Measurements from ENCODE around the gene ASTN2. TPM values are rescaled to one million over a fixed set of nuclear protein-coding genes. Genes with fewer than 3 reads are reported as not detected.

The ASTN2 gene
- polyA plus RNA-seq, 1 experiment, result 6.6 TPM

DNA sequence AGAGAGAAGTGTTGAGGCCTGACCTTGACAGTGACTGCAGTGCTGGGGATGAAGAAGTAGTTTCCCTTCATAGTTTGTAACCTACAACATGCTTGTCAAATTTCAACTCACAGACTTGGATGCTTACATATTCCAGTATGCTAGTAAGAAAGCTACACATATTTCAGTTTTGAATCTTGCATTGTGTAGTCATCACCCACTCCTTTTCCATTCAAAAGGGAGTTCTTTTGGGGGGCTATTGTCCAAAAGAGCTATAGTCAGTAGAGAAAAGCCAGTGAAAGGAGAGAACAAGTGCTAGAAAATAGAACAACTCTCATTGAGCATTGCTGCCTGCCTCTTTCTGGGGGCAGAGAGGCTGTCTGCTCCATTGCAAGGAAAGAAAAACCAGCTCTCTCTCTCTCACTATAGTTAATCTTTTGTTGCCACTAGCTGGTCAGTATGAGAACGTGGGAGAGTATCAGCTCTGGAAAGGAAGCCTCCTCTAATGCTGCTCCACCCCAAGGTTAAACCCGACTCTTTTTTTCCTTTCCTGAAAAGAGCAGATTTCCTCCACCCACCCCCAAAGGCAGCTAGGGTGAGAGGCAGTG lies 7.3 kb downstream of the ASTN2 start:
- POLR2A ChIA-PET, result no interaction called here
- Histone ChIP-seq H3K27me3 (ENCODE audit: control insufficient read depth, insufficient read depth, low read length) (no peaks in the 10 kb centered on the region), H3K4me3 (ENCODE audit: low read depth, low read length) (no peak overlapping the region), H3K9me3 (ENCODE audit: control insufficient read depth, insufficient read depth, low read length) (no peaks in the 10 kb centered on the region), H3K27ac (ENCODE audit: low read depth, low read length) (no peak overlapping the region)
- DNase-seq (ENCODE audit: low read depth, low spot score), result no peak
- CTCF ChIA-PET, result no interaction called here
- TF ChIP-seq CTCF (IDR thresholded peaks at IDR 0.05; ENCODE audit: low read depth, low read length), result no peak

DNA sequence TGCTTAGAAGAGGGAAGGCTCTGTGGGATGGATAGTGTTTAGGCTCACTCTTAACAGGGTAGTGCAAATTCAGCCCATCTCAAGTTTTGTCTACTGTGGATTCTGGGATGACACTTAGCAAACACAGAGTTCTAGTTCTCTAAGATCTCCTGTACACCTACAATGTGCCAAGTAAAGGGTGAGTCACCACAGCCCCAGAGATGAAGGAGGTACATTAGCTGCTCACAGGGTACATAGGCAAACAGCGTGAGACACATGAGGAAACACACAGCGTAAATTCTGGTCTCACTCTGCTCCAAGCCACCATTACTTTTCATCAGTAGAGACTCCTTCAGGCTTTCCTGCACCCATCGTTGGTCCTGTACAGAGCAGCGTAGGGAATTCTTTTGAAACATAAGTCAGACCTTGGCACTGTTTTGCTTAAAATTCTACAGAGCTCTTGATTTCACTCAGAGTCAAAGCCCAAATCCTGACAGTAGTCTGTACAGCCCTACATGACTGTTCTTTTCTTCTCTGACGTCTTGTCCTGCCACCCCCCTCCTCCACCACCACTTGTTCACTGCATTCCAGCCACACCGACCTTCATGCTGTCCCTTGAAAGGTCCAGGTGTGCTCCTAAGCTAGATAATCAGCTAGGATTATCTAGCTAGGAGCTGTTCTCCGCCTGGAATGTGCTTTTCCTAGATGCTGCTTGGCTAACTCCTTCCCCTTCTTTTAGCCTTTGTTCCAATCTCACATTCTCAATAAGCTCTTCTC lies 8.7 kb downstream of the ASTN2 start:
- Histone ChIP-seq H3K27me3 (ENCODE audit: control insufficient read depth, insufficient read depth, low read length) (no peaks in the 10 kb centered on the region), H3K27ac (ENCODE audit: low read depth, low read length) (no peak overlapping the region), H3K4me3 (ENCODE audit: low read depth, low read length) (no peak overlapping the region), H3K9me3 (ENCODE audit: control insufficient read depth, insufficient read depth, low read length) (no peaks in the 10 kb centered on the region)
- ChIA-PET POLR2A (no interaction called here), CTCF (interaction anchor here (1.0 kb wide), 1 partner anchor 669 kb away, joined by 3 read pairs; no protein-coding TSS in a partner anchor)
- no peak for TF ChIP-seq CTCF (IDR thresholded peaks at IDR 0.05; ENCODE audit: low read depth, low read length)
- DNase-seq (ENCODE audit: low read depth, low spot score), result no peak

DNA sequence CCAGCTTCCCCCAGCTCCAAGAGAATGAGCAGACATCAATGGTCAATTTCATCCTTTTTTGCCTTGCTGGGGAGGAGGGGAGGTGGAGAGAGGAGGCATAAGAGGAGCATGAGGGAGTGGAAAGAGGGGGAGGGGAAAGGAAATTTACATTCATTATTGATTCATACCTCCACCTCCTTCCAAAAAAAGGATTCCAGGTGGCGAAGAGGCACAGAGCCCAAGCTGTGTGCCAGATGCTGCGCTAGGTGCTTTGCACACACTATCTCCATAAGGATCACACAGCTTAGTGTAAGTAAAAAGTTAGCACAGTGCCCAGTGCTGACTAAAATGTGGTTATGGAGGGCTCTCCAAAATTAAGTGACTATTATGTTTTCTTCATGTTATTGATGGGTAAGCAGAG lies 11.0 kb downstream of the ASTN2 start:
- ChIA-PET POLR2A (no interaction called here), CTCF (no interaction called here)
- no peak for TF ChIP-seq CTCF (IDR thresholded peaks at IDR 0.05; ENCODE audit: low read depth, low read length)
- DNase-seq (ENCODE audit: low read depth, low spot score), result no peak
- no peaks in the 10 kb centered on the region for H3K27me3 ChIP-seq (ENCODE audit: control insufficient read depth, insufficient read depth, low read length)
- no peak overlapping the region for H3K27ac ChIP-seq (ENCODE audit: low read depth, low read length)
- no peaks in the 10 kb centered on the region for H3K9me3 ChIP-seq (ENCODE audit: control insufficient read depth, insufficient read depth, low read length)
- H3K4me3 ChIP-seq (ENCODE audit: low read depth, low read length), result no peak overlapping the region

DNA sequence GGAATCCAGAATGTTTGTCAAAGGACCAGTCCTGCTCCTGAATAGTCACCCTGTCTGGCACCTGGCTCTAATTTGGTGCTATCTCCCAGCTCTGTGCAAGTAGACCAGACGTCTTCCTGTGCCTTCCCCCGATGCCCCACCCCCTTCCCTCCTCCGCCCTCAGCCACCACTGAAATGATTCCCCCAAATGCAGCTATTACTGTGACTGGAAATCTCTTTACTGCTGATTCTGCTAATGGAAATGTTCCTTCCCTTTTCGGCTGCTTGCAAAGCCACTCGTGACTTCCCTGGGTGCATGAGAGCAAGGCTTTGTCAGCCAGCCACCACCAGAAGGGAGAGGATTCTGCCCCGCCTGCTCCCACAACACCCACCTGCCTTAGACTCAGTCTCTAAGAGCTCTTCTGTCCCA lies 11.4 kb downstream of the ASTN2 start:
- DNase-seq (ENCODE audit: low read depth, low spot score), result no peak
- TF ChIP-seq CTCF (IDR thresholded peaks at IDR 0.05; ENCODE audit: low read depth, low read length), result no peak
- POLR2A ChIA-PET, result no interaction called here
- CTCF ChIA-PET, result no interaction called here
- Histone ChIP-seq H3K27me3 (ENCODE audit: control insufficient read depth, insufficient read depth, low read length) (no peaks in the 10 kb centered on the region), H3K27ac (ENCODE audit: low read depth, low read length) (no peak overlapping the region), H3K9me3 (ENCODE audit: control insufficient read depth, insufficient read depth, low read length) (no peaks in the 10 kb centered on the region), H3K4me3 (ENCODE audit: low read depth, low read length) (no peak overlapping the region)

- no peak for TF ChIP-seq CTCF (IDR thresholded peaks at IDR 0.05; ENCODE audit: low read depth, low read length)
- Histone ChIP-seq H3K4me3 (ENCODE audit: low read depth, low read length) (no peak overlapping the region), H3K27me3 (ENCODE audit: control insufficient read depth, insufficient read depth, low read length) (no peaks in the 10 kb centered on the region), H3K27ac (ENCODE audit: low read depth, low read length) (no peak overlapping the region), H3K9me3 (ENCODE audit: control insufficient read depth, insufficient read depth, low read length) (no peaks in the 10 kb centered on the region)
- CTCF ChIA-PET, result no interaction called here
- DNase-seq (ENCODE audit: low read depth, low spot score), result no peak
- POLR2A ChIA-PET, result no interaction called here
These were observed 14.7 kb downstream of the ASTN2 start for GRCh38 chr9:117400171-117400570.

All from AG04450 (cell line).